ENCODE results near the gene OR7A10.
A peak's percentile ranks its signal among the peaks of the same experiment; 100 is the strongest.

OR7A10 gene

GRCh38 chr19:14848822-14849221 is at the start of gene OR7A10:
OR7A10 (minus strand) TSS chr19:14848922; CDS start chr19:14841877, 7,045 bp downstream.
- DNase-seq: no peak

- DNase-seq: no peak
Observed at GRCh38 chr19:14890643-14891379, 42.1 kb upstream of the OR7A10 start.

GRCh38 chr19:14889994-14890642 is 41.4 kb upstream of the OR7A10 start:
- no peak for DNase-seq

- DNase-seq: no peak
Observed at GRCh38 chr19:14886032-14886431, 37.3 kb upstream of the OR7A10 start, which contains the start of gene OR7A17. OR7A17 (minus strand) TSS chr19:14886132; CDS start chr19:14881355, 4,777 bp downstream.

- peak; percentile 25 for DNase-seq
Observed at GRCh38 chr19:14871619-14872230, 23.0 kb upstream of the OR7A10 start.

GRCh38 chr19:14868497-14868896 is 19.8 kb upstream of the OR7A10 start:
- DNase-seq: no peak

- DNase-seq: peak; percentile 24
Observed at GRCh38 chr19:14843578-14843977, 5.1 kb downstream of the OR7A10 start.

- DNase-seq: no peak
Observed at GRCh38 chr19:14843169-14843568, 5.6 kb downstream of the OR7A10 start.

- no peak for DNase-seq
Observed at GRCh38 chr19:14840206-14840605, 8.5 kb downstream of the OR7A10 start.

GRCh38 chr19:14837391-14837790 is 11.3 kb downstream of the OR7A10 start:
- no peak for DNase-seq

- DNase-seq: peak; percentile 21
Observed at GRCh38 chr19:14835011-14835410, 13.7 kb downstream of the OR7A10 start, which contains the start of the genes OR7A5 and OR7C1. OR7A5 (minus strand) TSS chr19:14835185; CDS start chr19:14828241, 6,944 bp downstream. OR7C1 (minus strand) TSS chr19:14835185; CDS start chr19:14800136, 35,049 bp downstream.

GRCh38 chr19:14830702-14831101 is 18.0 kb downstream of the OR7A10 start:
- no peak for DNase-seq

- no peak for DNase-seq
Observed at GRCh38 chr19:14826006-14826405, 22.7 kb downstream of the OR7A10 start.

GRCh38 chr19:14821937-14822336 is 26.8 kb downstream of the OR7A10 start:
- DNase-seq: no peak

GRCh38 chr19:14818588-14818987 is 30.1 kb downstream of the OR7A10 start:
- DNase-seq: no peak

- no peak for DNase-seq
Observed at GRCh38 chr19:14817052-14817451, 31.7 kb downstream of the OR7A10 start.

- no peak for DNase-seq
Observed at GRCh38 chr19:14814982-14815652, 33.6 kb downstream of the OR7A10 start.

GRCh38 chr19:14809272-14810057 is 39.3 kb downstream of the OR7A10 start:
- no peak for DNase-seq

GRCh38 chr19:14804765-14805164 is 44.0 kb downstream of the OR7A10 start:
- no peak for DNase-seq

- no peak for DNase-seq
Observed at GRCh38 chr19:14798760-14799159, 50.0 kb downstream of the OR7A10 start.

GRCh38 chr19:14796021-14796420 is 52.7 kb downstream of the OR7A10 start:
- no peak for DNase-seq

GRCh38 chr19:14795078-14795721 is 53.5 kb downstream of the OR7A10 start:
- no peak for DNase-seq

All from eye (tissue), 1 donor.